ENCODE data around the gene BNIP5.

BNIP5 gene

DNA sequence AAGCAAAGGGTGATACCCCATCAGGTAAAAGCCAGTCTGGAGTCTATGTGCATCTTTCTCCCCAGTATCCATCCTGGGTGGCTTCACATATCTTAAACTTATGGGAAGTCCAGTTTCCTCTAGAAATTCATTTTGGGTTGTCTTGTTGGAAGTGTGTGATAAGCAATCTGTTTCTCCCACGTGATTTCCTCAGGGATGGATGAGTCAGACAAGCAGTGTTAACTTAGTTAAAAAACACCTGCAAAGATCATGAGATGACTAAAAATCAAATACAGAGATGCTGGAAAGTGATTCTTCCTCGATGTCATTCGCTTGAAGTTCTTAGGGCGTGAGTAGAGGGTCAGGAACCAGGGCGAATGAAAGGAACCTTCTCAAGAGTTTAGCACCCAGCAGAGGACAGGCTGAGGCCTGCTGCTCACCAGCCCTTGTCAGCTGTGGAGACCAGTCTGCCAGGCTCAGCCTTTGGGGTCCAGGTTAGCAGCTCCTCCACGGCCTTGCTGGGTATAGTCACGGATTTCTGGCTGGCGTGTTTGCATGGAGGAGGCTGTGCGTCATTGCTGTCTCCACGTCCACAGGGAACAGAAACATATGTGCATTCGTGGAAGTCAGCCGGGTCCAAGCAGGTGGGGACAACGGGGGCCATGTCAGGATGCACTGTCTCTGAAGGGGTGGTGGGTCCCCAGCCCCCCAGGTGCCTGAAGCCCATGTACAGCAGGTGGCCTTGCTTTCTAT is 69.6 kb downstream of the BNIP5 start:
- in situ Hi-C loops (cut with MboI; ENCODE audit: low sequenced_read_pairs, unreplicated experiment), result no loop called here
- DNase-seq (ENCODE audit: low spot score), result no peak
- TF ChIP-seq, protein P1, sequence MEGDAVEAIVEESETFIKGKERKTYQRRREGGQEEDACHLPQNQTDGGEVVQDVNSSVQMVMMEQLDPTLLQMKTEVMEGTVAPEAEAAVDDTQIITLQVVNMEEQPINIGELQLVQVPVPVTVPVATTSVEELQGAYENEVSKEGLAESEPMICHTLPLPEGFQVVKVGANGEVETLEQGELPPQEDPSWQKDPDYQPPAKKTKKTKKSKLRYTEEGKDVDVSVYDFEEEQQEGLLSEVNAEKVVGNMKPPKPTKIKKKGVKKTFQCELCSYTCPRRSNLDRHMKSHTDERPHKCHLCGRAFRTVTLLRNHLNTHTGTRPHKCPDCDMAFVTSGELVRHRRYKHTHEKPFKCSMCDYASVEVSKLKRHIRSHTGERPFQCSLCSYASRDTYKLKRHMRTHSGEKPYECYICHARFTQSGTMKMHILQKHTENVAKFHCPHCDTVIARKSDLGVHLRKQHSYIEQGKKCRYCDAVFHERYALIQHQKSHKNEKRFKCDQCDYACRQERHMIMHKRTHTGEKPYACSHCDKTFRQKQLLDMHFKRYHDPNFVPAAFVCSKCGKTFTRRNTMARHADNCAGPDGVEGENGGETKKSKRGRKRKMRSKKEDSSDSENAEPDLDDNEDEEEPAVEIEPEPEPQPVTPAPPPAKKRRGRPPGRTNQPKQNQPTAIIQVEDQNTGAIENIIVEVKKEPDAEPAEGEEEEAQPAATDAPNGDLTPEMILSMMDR (IDR thresholded peaks at IDR 0.05; ENCODE audit: borderline replicate concordance, control extremely low read depth, extremely low read depth, insufficient read depth, missing control alignments), result no peak

All from GM13976 (cell line).